Activated B cell treated with CpG ODN at 0.5 μM for 24 hours (primary cell): ENCODE data around the gene TUBB. TPM values are rescaled to one million over a fixed set of nuclear protein-coding genes. Genes with fewer than 3 reads are reported as not detected.

Experiments
- ATAC-seq: fragments of 200-7000 bp; cut with Tn5 transposase; one replicate; pipeline ENCODE4 v1.10.0; 2021; ENCODE audit warnings: low read depth, mild to moderate bottlenecking, moderate library complexity
- CTCF ChIA-PET: fragments of 350-600 bp; sonication (Branson Sonifier 250); formaldehyde crosslinking; loops from one replicate; lab custom pipeline; 2021; ENCODE audit warnings: antibody characterized with exemption; lab: Charles Lee
- POLR2A ChIA-PET: fragments of 350-600 bp; sonication (Branson Sonifier 250); formaldehyde crosslinking; loops from one replicate; lab custom pipeline; 2021; ENCODE audit warnings: antibody characterized with exemption; lab: Charles Lee
- DNase-seq: peaks from one replicate; pipeline ENCODE4 v3.0.0; 2022
- H3K27ac Mint-ChIP-seq: one replicate; pipeline ENCODE4 v1.8.0; 2020; ENCODE audit warnings: mixed read lengths
- H3K27me3 Mint-ChIP-seq: one replicate; pipeline ENCODE4 v1.8.0; 2021; ENCODE audit warnings: mixed read lengths
- H3K36me3 Mint-ChIP-seq: one replicate; pipeline ENCODE4 v1.8.0; 2021; ENCODE audit warnings: low read depth, mixed read lengths
- H3K4me1 Mint-ChIP-seq: one replicate; pipeline ENCODE4 v1.8.0; 2021; ENCODE audit warnings: mixed read lengths
- H3K4me3 Mint-ChIP-seq: one replicate; pipeline ENCODE4 v1.8.0; 2020; ENCODE audit warnings: mild to moderate bottlenecking, mixed read lengths
- H3K9me3 Mint-ChIP-seq: one replicate; pipeline ENCODE4 v1.8.0; 2020; ENCODE audit warnings: mixed read lengths
- CTCF ChIP-seq: fragments of 200-600 bp; IDR thresholded peaks from one replicate; pipeline ENCODE4 v1.8.0; 2022; ENCODE audit warnings: antibody characterized with exemption, mild to moderate bottlenecking
- intact Hi-C: fragments of 100-400 bp; cut with micrococcal nuclease; formaldehyde crosslinking; loops from one replicate; pipeline ENCODE4 v1.15.1; 2024
- total RNA-seq: library from RNA; stranded (reverse); gene quantifications from 2 replicates; pipeline ENCODE4 v1.2.3, GENCODE V29; 2022

TUBB gene
- total RNA-seq, 1 donor from 2014 or later, result 700 TPM

GRCh38 chr6:30740540-30740870 lies 20.4 kb downstream of the TUBB start:
- Mint-ChIP-seq H3K36me3 (peaks cover 33% of the 10 kb centered on the region), H3K9me3 (no peaks in the 10 kb centered on the region), H3K4me1 (peaks cover 53% of the 10 kb centered on the region), H3K4me3 (peak overlapping the region; percentile 55), H3K27me3 (no peaks in the 10 kb centered on the region), H3K27ac (no peak overlapping the region)
- TF ChIP-seq CTCF, result no peak
- no peak for ATAC-seq
- ChIA-PET POLR2A (no interaction called here), CTCF (interaction anchor here (0.5 kb wide), 1 partner anchor 266 kb away, joined by 5 read pairs; no protein-coding TSS in a partner anchor)
- intact Hi-C loops, result loop anchor here (5.0 kb wide), 3 partner anchors 72 to 217 kb away; partner anchors contain the start of genes MRPS18B and PPP1R10
- DNase-seq, result no peak

GRCh38 chr6:30741063-30741779 lies 21.1 kb downstream of the TUBB start:
- POLR2A ChIA-PET, result interaction anchor here (0.5 to 1.0 kb wide), 2 partner anchors 22 to 100 kb away, joined by 3 to 4 read pairs; no protein-coding TSS in a partner anchor
- Mint-ChIP-seq H3K4me3 (peak overlapping the region; percentile 89), H3K27ac (peak overlapping the region; percentile 64), H3K27me3 (no peaks in the 10 kb centered on the region), H3K9me3 (no peaks in the 10 kb centered on the region), H3K36me3 (peaks cover 33% of the 10 kb centered on the region), H3K4me1 (peaks cover 46% of the 10 kb centered on the region)
- ATAC-seq (no peak), DNase-seq (no peak)
- intact Hi-C loops, result loop anchor here (5.0 kb wide), 3 partner anchors 71 to 216 kb away; partner anchors contain the start of genes MRPS18B and PPP1R10
- CTCF ChIA-PET, result no interaction called here
- TF ChIP-seq CTCF, result no peak

GRCh38 chr6:30741789-30742315 lies 21.7 kb downstream of the TUBB start:
- H3K27ac Mint-ChIP-seq, result peak overlapping the region; percentile 64
- no peaks in the 10 kb centered on the region for H3K27me3 Mint-ChIP-seq
- no peak for TF ChIP-seq CTCF
- CTCF ChIA-PET, result interaction anchor here (0.8 kb wide), 1 partner anchor 9 kb away, joined by 3 read pairs; no protein-coding TSS in a partner anchor
- peaks cover 40% of the 10 kb centered on the region for H3K4me1 Mint-ChIP-seq
- intact Hi-C loops, result loop anchor here (2.0 to 5.0 kb wide), 5 partner anchors 21 to 215 kb away; partner anchors contain the start of genes MRPS18B, PPP1R10 and TUBB
- peak overlapping the region; percentile 89 for H3K4me3 Mint-ChIP-seq
- DNase-seq, result no peak
- H3K9me3 Mint-ChIP-seq, result no peaks in the 10 kb centered on the region
- POLR2A ChIA-PET, result interaction anchor here (0.5 to 1.0 kb wide), 4 partner anchors 20 to 127 kb away, joined by 3 to 4 read pairs (median 4); no protein-coding TSS in a partner anchor
- peaks cover 32% of the 10 kb centered on the region for H3K36me3 Mint-ChIP-seq
- no peak for ATAC-seq

GRCh38 chr6:30742316-30743098 lies 22.4 kb downstream of the TUBB start, which contains the start of gene FLOT1:
Gene FLOT1, minus strand, starts transcription at chr6:30742687. Its CDS starts 498 bp downstream, at chr6:30742189.
- Mint-ChIP-seq H3K4me1 (peaks cover 33% of the 10 kb centered on the region), H3K36me3 (peaks cover 29% of the 10 kb centered on the region), H3K27me3 (no peaks in the 10 kb centered on the region), H3K9me3 (no peaks in the 10 kb centered on the region), H3K27ac (peak within 1 kb of the TSS; percentile 64), H3K4me3 (peak within 1 kb of the TSS; percentile 89)
- intact Hi-C loops, result loop anchor here (2.0 to 5.0 kb wide), 5 partner anchors 22 to 215 kb away; partner anchors contain the start of genes MRPS18B, PPP1R10 and TUBB
- DNase-seq (peak; percentile 89), ATAC-seq (peak; percentile 88)
- TF ChIP-seq CTCF, result no peak
- ChIA-PET POLR2A (interaction anchor here (0.6 to 1.0 kb wide), 4 partner anchors 17 to 128 kb away, joined by 3 to 4 read pairs (median 4); no protein-coding TSS in a partner anchor), CTCF (interaction anchor here (0.8 to 1.2 kb wide), 3 partner anchors 10 to 63 kb away, joined by 3 to 5 read pairs (median 4); no protein-coding TSS in a partner anchor)
